Activated CD8-positive, alpha-beta memory T cell treated with anti-CD3 and anti-CD28 coated beads, Interleukin-2, amount 50 U/mL, for 1 hour (primary cell): ENCODE data around the gene UNK.

Source experiments
- DNase-seq: peaks from one replicate; pipeline ENCODE4 v3.0.0-alpha.2; 2020; ENCODE audit errors: extremely low read depth

Gene UNK

GRCh38 chr17:75820094-75821080 is 35.8 kb downstream of the UNK start:
- no peak for DNase-seq

DNA sequence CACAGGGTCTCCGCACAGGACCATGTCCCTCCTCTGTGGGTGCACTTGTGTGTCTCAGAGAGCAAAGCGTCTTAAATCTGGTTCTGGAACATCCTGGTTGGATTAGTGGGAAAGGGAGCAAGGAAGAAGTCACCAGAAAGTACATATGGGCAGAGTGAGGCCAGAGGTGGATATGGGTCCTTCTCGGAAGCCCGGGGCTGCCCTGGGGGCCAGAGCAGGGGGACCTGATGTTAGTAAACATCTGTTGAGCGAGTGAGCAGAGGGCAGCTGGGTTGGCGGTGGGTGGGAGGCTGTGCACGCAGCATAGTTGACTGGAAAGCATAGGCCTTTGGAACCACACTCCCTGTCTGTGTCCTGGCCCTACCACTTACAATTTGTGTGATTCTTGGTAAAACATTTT is 36.9 kb downstream of the UNK start:
- DNase-seq, result no peak

- DNase-seq, result no peak
These were observed 37.7 kb downstream of the UNK start for GRCh38 chr17:75822119-75822799.

- DNase-seq, result no peak
These were observed 38.2 kb downstream of the UNK start for GRCh38 chr17:75822800-75823166.

GRCh38 chr17:75823257-75824041 is 38.8 kb downstream of the UNK start:
- DNase-seq, result no peak

GRCh38 chr17:75824050-75824552 is 39.5 kb downstream of the UNK start:
- DNase-seq, result no peak

GRCh38 chr17:75824666-75825065 is 40.1 kb downstream of the UNK start:
- no peak for DNase-seq

- no peak for DNase-seq
These were observed 40.5 kb downstream of the UNK start for GRCh38 chr17:75825149-75825552.

DNA sequence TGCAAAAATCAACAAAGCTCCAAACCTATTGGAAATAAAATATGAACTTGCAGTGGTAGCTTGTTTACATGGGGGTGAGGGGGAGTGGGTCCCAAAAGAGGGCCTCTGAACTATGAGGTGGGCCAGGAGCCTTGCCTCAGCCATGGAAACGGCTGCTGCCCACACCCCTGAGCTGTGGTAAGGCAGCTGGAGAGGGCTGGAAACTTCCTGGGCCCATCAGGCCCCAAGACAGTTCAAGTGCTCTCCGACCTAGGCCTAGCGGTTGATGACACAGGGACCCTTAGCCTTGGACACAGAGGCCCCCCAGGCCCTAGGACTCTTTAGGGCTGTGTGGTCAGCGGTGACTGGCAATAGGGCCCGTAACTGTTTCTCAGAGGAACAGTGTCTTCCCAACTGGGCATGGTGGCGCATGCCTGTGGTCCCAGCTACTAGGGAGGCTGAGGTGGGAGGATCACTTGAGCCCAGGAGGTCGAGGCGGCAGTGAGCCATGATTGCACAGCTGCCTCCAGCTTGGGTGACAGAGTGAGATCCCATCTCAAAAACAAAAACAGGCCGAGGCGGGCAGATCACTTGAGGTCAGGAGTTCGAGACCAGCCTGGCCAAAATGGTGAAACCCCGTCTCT is 41.3 kb downstream of the UNK start:
- DNase-seq, result no peak

DNA sequence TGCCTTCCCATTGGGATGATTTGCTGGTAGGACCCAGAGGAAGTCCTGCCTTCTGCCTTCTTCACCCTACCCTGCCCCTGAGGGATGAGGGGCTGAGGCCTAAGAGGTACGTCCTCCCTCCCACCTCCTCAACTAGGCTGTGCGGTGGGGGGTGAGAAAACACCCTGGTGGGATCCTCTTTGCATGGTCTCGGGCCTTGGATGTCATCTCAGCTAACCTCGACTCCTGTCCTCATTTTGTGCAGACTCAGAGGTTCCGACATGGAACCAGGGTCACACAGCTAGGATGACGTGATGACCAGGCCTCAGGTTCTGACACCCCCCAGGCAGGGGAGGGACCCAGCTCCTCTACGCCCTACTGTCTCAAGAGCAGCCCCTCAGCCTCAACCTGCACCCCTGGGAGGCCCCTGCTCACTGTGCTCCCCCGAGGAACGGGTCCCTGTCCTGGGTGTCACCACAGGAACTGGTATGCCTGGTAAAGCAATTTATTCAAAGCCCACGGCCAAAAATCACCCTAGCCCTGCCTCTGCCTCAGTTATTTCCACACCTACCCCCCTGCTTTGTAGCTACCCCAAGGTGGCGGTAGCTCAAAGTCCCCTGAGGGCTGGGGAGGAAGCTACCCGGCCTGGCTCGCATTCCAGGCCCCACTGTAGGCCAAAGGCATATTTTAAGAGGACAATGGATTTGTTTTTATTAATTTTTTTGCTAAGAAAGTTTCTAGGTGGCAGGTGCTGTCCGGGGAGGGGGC is 42.1 kb downstream of the UNK start:
- no peak for DNase-seq

GRCh38 chr17:75827308-75828075 is 42.9 kb downstream of the UNK start:
- peak; percentile 26 for DNase-seq

GRCh38 chr17:75828076-75828400 is 43.4 kb downstream of the UNK start:
- DNase-seq, result no peak

DNA sequence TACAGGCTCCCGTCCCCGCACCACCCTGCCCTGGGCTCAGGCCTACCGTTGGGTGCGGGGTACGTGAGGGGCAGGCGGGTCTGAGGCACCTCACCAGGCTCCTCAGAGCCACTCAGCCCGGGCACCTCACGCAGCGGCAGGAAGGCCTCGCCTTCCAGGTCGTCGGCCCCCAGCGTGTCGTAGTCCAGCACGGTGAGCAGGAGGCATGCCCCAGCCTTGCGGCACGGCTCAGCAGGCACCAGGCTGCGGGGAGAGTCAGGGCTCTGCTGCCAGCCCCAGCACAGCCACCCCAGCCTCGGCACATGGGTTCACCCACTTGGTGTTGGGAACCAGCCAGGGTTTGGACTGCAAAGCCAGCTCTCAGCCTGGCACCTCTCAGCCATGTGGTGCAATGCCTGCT is 44.1 kb downstream of the UNK start:
- DNase-seq, result no peak

GRCh38 chr17:75829747-75830146 is 45.1 kb downstream of the UNK start:
- no peak for DNase-seq

GRCh38 chr17:75830164-75831031 is 45.8 kb downstream of the UNK start:
- DNase-seq, result no peak

GRCh38 chr17:75831032-75831571 is 46.5 kb downstream of the UNK start:
- DNase-seq, result no peak

DNA sequence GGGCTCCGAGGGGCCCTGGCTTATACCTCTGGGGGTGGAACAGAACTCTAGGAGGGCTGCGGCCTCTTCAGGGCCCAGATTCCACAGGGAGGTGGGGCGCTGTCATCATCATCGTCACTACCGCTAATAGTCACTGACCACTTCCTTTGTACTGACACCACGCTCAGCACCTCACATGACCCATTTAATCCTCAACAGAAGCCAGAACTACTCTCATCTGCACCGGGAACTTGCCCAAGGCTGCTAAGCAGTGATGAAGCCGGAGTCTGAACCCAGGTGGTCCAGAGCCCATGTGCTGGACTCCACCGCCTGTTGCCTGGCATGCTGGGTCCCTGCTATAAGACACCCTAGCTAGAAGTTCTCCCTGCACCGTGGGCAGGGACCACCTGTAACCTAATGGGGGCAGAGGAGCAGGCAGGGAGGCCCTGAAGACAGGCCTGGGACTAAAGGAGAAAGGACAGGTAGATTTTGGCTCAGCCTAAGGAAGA is 47.6 kb downstream of the UNK start:
- no peak for DNase-seq

DNA sequence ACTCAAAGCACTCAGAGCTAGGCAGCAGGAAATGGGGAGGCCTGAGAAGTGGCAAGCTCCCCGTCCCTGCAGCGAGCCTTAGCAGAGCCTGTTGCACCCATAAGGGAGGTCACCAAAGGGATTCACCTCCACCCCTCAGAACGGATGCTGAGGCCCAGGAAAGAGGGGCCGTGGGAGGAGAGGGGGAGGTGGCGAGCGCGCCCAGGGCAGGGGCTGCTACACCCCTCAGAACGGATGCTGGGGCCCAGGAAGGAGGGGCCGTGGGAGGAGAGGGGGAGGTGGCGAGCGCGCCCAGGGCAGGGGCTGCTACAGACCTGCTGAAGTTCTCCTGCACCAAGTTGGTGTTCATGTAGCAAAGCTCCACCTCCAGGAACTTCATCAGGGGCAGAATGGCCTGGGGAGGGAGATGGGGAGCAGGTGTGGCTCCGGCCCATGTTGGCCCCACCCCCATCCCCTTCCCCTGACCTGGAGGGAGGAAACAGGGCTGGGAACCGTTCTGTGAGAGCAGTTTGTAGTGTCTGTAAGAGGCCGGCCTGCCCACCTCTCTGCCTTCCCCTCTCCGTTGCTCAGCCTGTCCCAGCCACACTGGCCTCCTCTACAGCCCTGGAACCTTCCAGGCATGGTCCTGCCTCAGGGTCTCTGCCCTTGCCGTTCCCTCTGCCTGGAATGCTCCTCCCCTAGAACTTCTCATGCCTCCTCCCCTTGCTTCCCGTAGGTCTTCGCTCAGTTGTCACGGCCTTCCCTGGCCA is 48.2 kb downstream of the UNK start:
- no peak for DNase-seq
